Ectodermal cell (in vitro differentiated cells): ENCODE data around the gene OR8D1.

Experiments used
- H3K27ac ChIP-seq: 2 replicates; pipeline ENCODE4 v1.7.0; 2013; ENCODE audit warnings: mild to moderate bottlenecking, low read depth, low read length; ENCODE audit not compliant: insufficient read depth, poor library complexity, severe bottlenecking
- H3K27me3 ChIP-seq: 2 replicates; pipeline ENCODE4 v1.7.0; 2013; ENCODE audit warnings: mild to moderate bottlenecking, low read length; ENCODE audit not compliant: insufficient read depth, control insufficient read depth, poor library complexity, severe bottlenecking
- H3K36me3 ChIP-seq: one replicate; pipeline ENCODE4 v1.7.0; 2013; ENCODE audit warnings: low read length; ENCODE audit not compliant: control insufficient read depth, insufficient read depth
- H3K4me1 ChIP-seq: one replicate; pipeline ENCODE4 v1.7.0; 2013; ENCODE audit warnings: low read length; ENCODE audit not compliant: control insufficient read depth, insufficient read depth
- H3K4me3 ChIP-seq: 2 replicates; pipeline ENCODE4 v1.7.0; 2013; ENCODE audit warnings: low read depth, low read length, control low read depth; ENCODE audit not compliant: insufficient read depth
- H3K9me3 ChIP-seq: 2 replicates; pipeline ENCODE4 v1.7.0; 2013; ENCODE audit warnings: mild to moderate bottlenecking, low read length, moderate library complexity; ENCODE audit not compliant: control insufficient read depth
- WGBS, 2 experiments: methylation state at CpG; one replicate each; pipeline ENCODE4 v1.1.7; 2013; ENCODE audit warnings: missing lambda C conversion rate in 2 of 2; 5-methylcytosine and 5-hydroxymethylcytosine counted together

The OR8D1 gene

DNA sequence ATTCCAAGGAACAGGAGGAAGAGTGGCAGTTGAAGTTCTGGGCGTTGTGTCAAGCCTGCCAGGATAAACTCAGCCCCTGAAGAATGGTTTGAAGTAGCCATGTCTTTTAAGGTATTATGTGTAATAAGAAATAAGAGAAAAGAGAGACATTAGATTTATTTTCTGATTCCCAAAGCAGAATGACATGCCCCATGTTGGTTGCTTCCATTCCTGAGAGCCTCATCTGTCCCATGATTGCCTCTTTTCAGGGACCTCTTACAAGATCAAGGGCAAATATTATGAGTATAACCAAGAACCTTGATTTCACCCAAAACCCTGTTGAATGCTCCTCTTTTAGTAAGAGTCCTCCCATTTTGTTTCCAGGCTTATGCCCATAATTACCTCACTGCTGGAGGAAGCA lies 6.3 kb upstream of the OR8D1 start, which contains the start of gene OR8D2:
TSS of gene OR8D2 (minus strand) at position 101 of the 400 bp plus-strand sequence. CDS start at position 101, 0 bp downstream.
- H3K36me3 ChIP-seq = no peaks in the 10 kb centered on the region
- WGBS, 2 experiments = 87 to 95% methylated on average over 1 of the region's 1 CpG
- no peaks in the 10 kb centered on the region for H3K9me3 ChIP-seq

GRCh38 chr11:124315052-124315451 lies 1.3 kb upstream of the OR8D1 start:
- WGBS, 2 experiments = 89 to 95% methylated on average over 3 of the region's 3 CpGs
- Histone ChIP-seq H3K36me3 (no peaks in the 10 kb centered on the region), H3K4me1 (no peaks in the 10 kb centered on the region), H3K9me3 (no peaks in the 10 kb centered on the region), H3K4me3 (no peak overlapping the region), H3K27me3 (no peaks in the 10 kb centered on the region), H3K27ac (no peak overlapping the region)

More for the DNA sequence above, 6.3 kb upstream of the OR8D1 start, which contains the start of gene OR8D2:
- Histone ChIP-seq H3K4me3 (no peak within 1 kb of the TSS), H3K27me3 (no peaks in the 10 kb centered on the region), H3K4me1 (no peaks in the 10 kb centered on the region), H3K27ac (no peak within 1 kb of the TSS)

GRCh38 chr11:124313131-124313530 lies 618 bp downstream of the OR8D1 start:
- H3K36me3 ChIP-seq = no peaks in the 10 kb centered on the region
- 88 to 94% methylated on average over 4 of the region's 4 CpGs for WGBS, 2 experiments
- H3K9me3 ChIP-seq = no peaks in the 10 kb centered on the region
- H3K4me1 ChIP-seq = no peaks in the 10 kb centered on the region
- H3K27me3 ChIP-seq = no peaks in the 10 kb centered on the region
- H3K4me3 ChIP-seq = no peak overlapping the region
- H3K27ac ChIP-seq = no peak overlapping the region

GRCh38 chr11:124311670-124312069 lies 2.1 kb downstream of the OR8D1 start:
- Histone ChIP-seq H3K9me3 (no peaks in the 10 kb centered on the region), H3K27me3 (no peaks in the 10 kb centered on the region), H3K4me1 (no peaks in the 10 kb centered on the region), H3K27ac (no peak overlapping the region), H3K4me3 (no peak overlapping the region), H3K36me3 (no peaks in the 10 kb centered on the region)

DNA sequence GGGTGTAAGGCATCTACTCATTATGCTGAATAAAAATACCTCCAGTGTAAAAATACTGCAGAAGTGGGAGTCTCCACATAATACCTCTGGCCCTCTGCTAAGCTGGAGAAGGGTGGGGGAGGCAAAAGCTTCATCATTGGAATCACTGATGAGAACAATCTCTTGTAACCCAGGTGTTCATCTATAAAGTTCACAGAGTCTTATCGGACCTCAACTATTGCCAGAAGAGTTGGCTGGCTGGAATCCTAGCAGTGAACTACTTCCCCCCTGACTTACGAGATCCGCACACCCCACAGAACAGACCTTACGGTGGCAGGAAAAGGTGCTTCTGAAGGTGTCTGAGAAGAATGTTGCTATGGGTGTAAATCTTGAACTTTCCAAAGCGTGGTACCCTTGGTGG lies 2.5 kb downstream of the OR8D1 start:
- 95 to 97% methylated on average over 5 of the region's 5 CpGs for WGBS, 2 experiments
- Histone ChIP-seq H3K27me3 (no peaks in the 10 kb centered on the region), H3K27ac (no peak overlapping the region), H3K4me1 (no peaks in the 10 kb centered on the region), H3K36me3 (no peaks in the 10 kb centered on the region), H3K4me3 (no peak overlapping the region), H3K9me3 (no peaks in the 10 kb centered on the region)

DNA sequence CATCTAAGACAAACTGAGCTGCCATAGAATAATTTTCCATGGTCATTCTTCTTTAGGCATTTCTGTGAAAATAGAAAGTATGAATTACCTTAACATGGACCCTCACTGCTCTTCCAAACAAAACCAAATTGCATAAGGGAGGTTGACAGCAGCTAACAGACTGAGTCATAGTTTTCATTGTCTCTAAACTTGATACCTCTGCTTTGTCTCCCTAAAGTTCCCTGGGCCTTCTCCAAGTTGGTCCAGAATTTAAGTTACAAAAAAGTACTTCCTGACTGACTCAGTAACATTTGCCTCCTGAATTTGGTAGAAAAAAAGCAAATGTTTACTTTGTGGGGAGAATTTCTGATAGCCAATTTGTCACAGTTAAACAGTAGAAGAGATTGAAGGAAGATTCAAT lies 3.0 kb downstream of the OR8D1 start:
- Histone ChIP-seq H3K4me3 (no peak overlapping the region), H3K27me3 (no peaks in the 10 kb centered on the region)

DNA sequence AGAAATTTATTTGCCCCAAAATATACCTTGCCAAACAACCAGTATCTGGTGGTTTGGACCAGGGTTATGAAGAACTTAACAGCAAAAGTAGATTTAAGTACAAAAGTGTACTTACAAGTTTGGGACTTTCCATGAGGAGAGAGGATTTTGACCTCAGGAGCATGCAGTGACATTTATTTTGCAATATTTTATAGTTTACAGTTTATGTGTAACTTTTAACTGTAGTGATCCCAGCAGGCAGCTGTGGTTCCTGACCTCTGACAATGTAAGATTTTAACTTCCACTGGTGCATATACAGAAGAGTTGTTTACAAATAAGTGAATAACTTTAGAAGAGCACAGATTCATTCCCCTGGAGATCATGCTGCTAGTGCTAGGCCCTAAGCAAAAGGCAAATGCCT lies 6.7 kb downstream of the OR8D1 start:
- Histone ChIP-seq H3K27me3 (no peaks in the 10 kb centered on the region), H3K27ac (no peak overlapping the region), H3K4me1 (no peaks in the 10 kb centered on the region), H3K9me3 (no peaks in the 10 kb centered on the region), H3K36me3 (no peaks in the 10 kb centered on the region), H3K4me3 (no peak overlapping the region)

More for the DNA sequence above, 3.0 kb downstream of the OR8D1 start:
- H3K27ac ChIP-seq = no peak overlapping the region
- no peaks in the 10 kb centered on the region for H3K4me1 ChIP-seq
- no peaks in the 10 kb centered on the region for H3K9me3 ChIP-seq
- no peaks in the 10 kb centered on the region for H3K36me3 ChIP-seq

DNA sequence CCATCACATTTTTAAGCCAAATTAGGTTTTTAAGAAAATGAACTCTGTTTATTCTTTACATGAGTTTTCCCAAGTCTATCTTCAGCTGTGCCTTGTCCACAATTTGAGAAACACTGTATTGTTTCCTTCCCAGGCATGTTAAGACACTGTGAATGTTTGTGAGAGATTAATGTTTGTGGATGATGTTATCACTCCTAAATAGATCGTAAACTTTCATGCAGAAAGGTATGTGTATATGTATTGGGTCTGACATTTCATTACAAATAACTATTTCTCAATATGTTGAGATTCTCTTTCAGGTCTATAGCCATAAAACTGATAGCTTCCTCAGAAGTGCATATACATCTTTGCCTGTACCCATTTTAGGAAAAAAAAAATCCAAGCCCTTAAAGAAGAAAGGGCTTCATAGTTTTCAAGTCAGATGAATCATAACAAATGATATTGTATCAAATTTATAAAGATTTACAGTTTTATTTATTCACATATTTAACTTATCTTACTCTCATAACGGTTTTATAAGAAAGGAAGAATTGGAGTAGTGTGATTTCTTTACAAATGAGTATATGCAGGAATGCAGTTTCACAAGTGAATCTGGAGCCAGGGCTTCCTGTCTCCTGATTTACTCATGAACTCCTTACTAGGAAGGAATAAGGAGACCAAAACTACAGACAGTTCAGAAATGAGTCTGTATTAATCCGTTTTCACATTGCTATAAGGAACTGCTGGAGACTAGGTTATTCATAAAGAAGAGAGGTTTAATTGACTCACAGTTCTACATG lies 11.2 kb downstream of the OR8D1 start:
- H3K4me1 ChIP-seq = no peaks in the 10 kb centered on the region
- H3K36me3 ChIP-seq = no peaks in the 10 kb centered on the region
- no peak overlapping the region for H3K27ac ChIP-seq
- 63 to 100% methylated on average over 1 of the region's 3 CpGs for WGBS, 2 experiments
- H3K27me3 ChIP-seq = no peaks in the 10 kb centered on the region
- no peaks in the 10 kb centered on the region for H3K9me3 ChIP-seq
- H3K4me3 ChIP-seq = no peak overlapping the region

DNA sequence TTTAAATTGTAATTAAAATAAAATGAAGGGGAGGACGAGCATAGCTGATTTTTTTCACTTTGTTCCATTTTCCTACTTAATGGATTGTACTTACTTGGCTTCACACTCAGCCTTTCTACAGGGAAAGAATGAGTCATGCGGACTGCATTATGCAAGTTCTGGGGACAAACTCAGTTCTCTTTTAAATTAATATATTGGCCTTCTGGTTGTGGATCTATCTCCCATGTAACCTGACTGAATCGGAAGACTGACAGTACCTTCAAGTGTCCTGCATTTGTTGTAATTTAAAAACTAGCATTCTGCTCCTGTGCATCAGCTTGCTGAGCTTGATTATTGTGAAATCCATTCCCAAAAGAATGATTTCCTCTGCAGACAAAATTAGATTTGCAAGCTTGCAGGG lies 12.2 kb downstream of the OR8D1 start:
- WGBS, 2 experiments = 84 to 93% methylated on average over 3 of the region's 3 CpGs
- no peaks in the 10 kb centered on the region for H3K9me3 ChIP-seq
- H3K27ac ChIP-seq = no peak overlapping the region
- no peaks in the 10 kb centered on the region for H3K27me3 ChIP-seq
- no peak overlapping the region for H3K4me3 ChIP-seq
- no peaks in the 10 kb centered on the region for H3K4me1 ChIP-seq
- H3K36me3 ChIP-seq = no peaks in the 10 kb centered on the region

DNA sequence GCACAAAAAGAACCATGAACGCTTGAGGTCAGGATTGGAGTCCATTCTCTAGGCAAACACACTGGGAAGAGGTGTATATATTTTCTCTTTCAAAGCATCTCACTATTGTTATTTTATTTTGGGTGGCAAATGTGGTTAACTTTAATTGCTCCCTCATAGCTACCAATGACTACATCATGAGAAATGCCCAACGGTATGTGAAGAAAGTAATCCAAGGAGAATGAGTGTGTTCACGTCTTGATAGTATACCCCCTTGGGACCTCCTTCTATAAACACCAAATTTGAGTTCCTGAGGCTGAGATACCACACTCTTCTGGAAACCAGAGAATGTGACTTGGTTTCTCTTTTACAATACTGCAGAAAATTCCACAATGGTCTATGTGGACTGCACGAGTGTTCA lies 15.8 kb downstream of the OR8D1 start:
- Histone ChIP-seq H3K4me1 (no peaks in the 10 kb centered on the region), H3K27me3 (no peaks in the 10 kb centered on the region), H3K36me3 (no peaks in the 10 kb centered on the region), H3K4me3 (no peak overlapping the region), H3K9me3 (no peaks in the 10 kb centered on the region), H3K27ac (no peak overlapping the region)
- 92 to 95% methylated on average over 3 to 4 of the region's 4 CpGs for WGBS, 2 experiments

GRCh38 chr11:124296016-124296415 lies 17.7 kb downstream of the OR8D1 start:
- Histone ChIP-seq H3K4me1 (no peaks in the 10 kb centered on the region), H3K4me3 (no peak overlapping the region), H3K9me3 (no peaks in the 10 kb centered on the region), H3K27me3 (no peaks in the 10 kb centered on the region), H3K27ac (no peak overlapping the region), H3K36me3 (no peaks in the 10 kb centered on the region)
